IPS-15b (cell line): ENCODE results near the gene MICAL2.

Experiments
- H3K27me3 ChIP-seq: one replicate; pipeline ENCODE4 v1.6.1; 2013; ENCODE audit warnings: low read length; ENCODE audit not compliant: control insufficient read depth, insufficient read depth
- H3K36me3 ChIP-seq: one replicate; pipeline ENCODE4 v1.6.1; 2013; ENCODE audit warnings: low read length; ENCODE audit not compliant: control insufficient read depth, insufficient read depth
- H3K4me1 ChIP-seq: one replicate; pipeline ENCODE4 v1.6.1; 2013; ENCODE audit warnings: mild to moderate bottlenecking, low read length; ENCODE audit not compliant: control insufficient read depth, insufficient read depth
- H3K4me3 ChIP-seq: one replicate; pipeline ENCODE4 v1.5.1; 2013; ENCODE audit warnings: low read depth, low read length
- H3K9ac ChIP-seq: one replicate; pipeline ENCODE4 v1.6.1; 2013; ENCODE audit warnings: low read depth, mild to moderate bottlenecking, low read length
- H3K9me3 ChIP-seq: one replicate; pipeline ENCODE4 v1.6.1; 2013; ENCODE audit warnings: mild to moderate bottlenecking, low read length; ENCODE audit not compliant: control insufficient read depth, insufficient read depth

MICAL2 gene

GRCh38 chr11:12282676-12283075 lies 172.3 kb downstream of the MICAL2 start:
- Histone ChIP-seq H3K4me1 (no peaks in the 10 kb centered on the region), H3K9ac (no peak overlapping the region), H3K27me3 (no peaks in the 10 kb centered on the region), H3K9me3 (no peaks in the 10 kb centered on the region), H3K4me3 (no peak overlapping the region), H3K36me3 (no peaks in the 10 kb centered on the region)

- no peak overlapping the region for H3K4me3 ChIP-seq
- no peaks in the 10 kb centered on the region for H3K27me3 ChIP-seq
- H3K9ac ChIP-seq = no peak overlapping the region
Observed at GRCh38 chr11:12284316-12285050, 174.1 kb downstream of the MICAL2 start.

DNA sequence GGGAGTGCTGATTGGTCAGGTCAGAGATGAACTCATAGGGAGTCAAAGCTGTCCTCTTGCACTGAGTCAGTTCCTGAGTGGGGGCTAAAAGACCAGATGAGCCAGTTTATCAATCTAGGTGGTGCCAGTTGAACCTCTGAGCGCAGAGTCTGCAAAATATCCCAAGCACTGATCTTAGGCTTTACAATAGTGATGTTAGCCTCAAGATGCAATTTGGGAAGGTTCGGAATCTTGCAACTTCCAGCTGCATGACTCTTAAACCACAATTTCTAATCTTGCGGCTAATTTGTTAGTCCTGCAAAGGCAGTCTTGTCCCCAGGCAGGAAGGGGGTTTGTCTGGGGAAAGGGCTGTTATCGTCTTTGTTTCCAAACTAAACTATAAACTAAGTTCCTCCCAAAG lies 174.7 kb downstream of the MICAL2 start:
- Histone ChIP-seq H3K4me1 (peaks cover 3% of the 10 kb centered on the region), H3K36me3 (no peaks in the 10 kb centered on the region), H3K9ac (no peak overlapping the region), H3K27me3 (no peaks in the 10 kb centered on the region), H3K4me3 (no peak overlapping the region), H3K9me3 (no peaks in the 10 kb centered on the region)

More at GRCh38 chr11:12284316-12285050, 174.1 kb downstream of the MICAL2 start:
- Histone ChIP-seq H3K36me3 (no peaks in the 10 kb centered on the region), H3K4me1 (peaks cover 3% of the 10 kb centered on the region), H3K9me3 (no peaks in the 10 kb centered on the region)

DNA sequence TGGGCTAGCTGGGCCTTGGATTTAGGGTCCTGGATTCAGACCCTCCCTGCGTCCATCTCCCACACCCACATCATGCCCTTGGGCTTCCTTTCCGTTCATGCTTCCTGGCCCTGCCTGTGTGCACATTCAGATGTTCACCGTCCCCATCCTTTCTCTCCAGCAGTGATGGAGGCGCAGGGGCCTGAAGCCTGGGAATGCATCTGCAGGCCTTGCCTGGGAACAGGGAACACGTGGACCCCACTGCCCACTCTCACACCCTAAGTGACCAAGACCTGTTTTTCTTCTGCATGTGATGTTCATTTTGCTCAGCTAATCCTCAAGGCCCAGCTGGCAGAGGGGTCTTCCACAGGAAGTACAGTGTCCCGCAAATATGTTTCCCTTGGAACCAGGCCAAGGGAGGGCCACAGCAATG lies 175.4 kb downstream of the MICAL2 start:
- Histone ChIP-seq H3K4me3 (no peak overlapping the region), H3K9me3 (no peaks in the 10 kb centered on the region), H3K9ac (no peak overlapping the region)

DNA sequence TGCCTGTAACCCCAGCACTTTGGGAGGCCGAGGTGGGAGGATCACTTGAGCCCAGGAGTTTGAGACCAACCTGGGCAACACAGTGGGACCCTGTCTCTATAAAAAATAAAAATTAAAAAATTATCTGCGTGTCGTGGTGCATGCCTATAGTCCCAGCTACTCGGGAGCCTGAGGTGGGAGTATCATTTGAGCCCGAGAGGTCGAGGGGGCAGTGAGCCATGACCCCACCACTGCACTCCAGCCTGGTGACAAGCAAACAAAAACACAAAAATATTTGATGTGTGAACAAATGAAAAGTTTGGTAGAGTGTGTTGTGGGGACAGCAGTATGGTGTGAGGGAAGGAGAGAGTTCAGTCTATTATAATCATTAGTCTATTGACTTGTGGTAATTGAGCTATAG lies 176.2 kb downstream of the MICAL2 start:
- Histone ChIP-seq H3K4me1 (peaks cover 3% of the 10 kb centered on the region), H3K27me3 (no peaks in the 10 kb centered on the region), H3K9ac (no peak overlapping the region), H3K36me3 (no peaks in the 10 kb centered on the region), H3K9me3 (no peaks in the 10 kb centered on the region), H3K4me3 (no peak overlapping the region)

More for the DNA sequence above, 175.4 kb downstream of the MICAL2 start:
- Histone ChIP-seq H3K4me1 (peaks cover 3% of the 10 kb centered on the region), H3K36me3 (no peaks in the 10 kb centered on the region), H3K27me3 (no peaks in the 10 kb centered on the region)

DNA sequence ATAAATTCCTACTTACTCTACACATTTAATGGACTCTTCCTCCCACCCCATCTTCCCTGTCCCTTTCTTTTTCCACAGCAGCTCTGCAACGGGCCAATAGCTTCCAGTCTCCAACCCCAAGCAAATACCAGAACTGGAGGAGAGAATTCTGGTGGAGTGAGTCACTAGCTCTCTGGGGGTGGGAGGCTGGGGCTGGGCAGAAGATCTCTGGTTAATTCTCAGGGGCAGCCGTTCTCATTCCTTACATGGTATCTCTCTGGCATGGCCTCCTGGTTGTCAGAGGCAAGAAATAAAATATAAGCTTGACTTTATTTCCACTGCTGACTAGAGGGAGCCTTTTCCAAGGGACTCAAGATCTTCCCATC lies 176.6 kb downstream of the MICAL2 start:
- Histone ChIP-seq H3K36me3 (no peaks in the 10 kb centered on the region), H3K4me1 (peaks cover 3% of the 10 kb centered on the region), H3K27me3 (no peaks in the 10 kb centered on the region), H3K9ac (no peak overlapping the region), H3K4me3 (no peak overlapping the region), H3K9me3 (no peaks in the 10 kb centered on the region)

DNA sequence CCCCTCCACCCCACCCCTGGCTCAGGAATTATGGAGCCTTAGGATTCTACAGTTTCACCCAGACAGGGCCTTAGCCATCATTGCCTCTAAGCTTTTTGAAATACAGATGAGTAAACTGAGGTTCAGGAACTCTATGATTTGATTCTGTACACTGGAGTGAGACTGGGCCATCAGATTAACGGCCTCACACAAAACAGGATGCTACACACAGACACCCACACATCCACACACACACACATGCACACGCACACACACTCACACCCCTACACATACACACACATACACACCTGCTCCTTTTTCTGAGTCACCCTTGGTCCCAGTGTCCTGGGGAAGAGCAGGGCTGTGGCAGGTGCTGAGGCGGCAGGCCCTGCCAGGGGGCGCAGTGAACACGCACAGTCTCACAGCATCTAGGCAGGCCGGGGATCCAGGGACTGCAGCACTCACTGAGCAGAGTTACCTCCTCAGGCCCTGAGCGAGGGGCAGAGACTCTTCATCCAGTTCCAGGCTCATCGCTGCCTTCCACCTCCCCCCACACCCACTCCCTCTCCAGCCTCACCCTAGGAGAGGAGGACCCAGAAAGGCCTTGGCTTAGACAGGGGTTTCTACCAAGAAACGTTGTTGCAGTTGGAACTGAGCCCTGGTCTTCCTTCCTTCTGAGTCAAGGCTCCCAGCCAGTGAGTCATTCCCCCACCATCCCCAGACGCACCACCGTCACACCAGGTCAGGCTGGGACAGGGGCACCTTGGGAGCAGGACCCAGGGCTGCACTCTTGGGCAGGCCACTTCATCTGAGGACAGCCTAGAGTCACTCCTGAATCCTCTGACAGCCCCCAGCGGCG lies 177.2 kb downstream of the MICAL2 start:
- no peak overlapping the region for H3K4me3 ChIP-seq
- H3K9ac ChIP-seq = no peak overlapping the region
- H3K9me3 ChIP-seq = no peaks in the 10 kb centered on the region
- no peaks in the 10 kb centered on the region for H3K36me3 ChIP-seq
- peaks cover 3% of the 10 kb centered on the region for H3K4me1 ChIP-seq
- no peaks in the 10 kb centered on the region for H3K27me3 ChIP-seq

DNA sequence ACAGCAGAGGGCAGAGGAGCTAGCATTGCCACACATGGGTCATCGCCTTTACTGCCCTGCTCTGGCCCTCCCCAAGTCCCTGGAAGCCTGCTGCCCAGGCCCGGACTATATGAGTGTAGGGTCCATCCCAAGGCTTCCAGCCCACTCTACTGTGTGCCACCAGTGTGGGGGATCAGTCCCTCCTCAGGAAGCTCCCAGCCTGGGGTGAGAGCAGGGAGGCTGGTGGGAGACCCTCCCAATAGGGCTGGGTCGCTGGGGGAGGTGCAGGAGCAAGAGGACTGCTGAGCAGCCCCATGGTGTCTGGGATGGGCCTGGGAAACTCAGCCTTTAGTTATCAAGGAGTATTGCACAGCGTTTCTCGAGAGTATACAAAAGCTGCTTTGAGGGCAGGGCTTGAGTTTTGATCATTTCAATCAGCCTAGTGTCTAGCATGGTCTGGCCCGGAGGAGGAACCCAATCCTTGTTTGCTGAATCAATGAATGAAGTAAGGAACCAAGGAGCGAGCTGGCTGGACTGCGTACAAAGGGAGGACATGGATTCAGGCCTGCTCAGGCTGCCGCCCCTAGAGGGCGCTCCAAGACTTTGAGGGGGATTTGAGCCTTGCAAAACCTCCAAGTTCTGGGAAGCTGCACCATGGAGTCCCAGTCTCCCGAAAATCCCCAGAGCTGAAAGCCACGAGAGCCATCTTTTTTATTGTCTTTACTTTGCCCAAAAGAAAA lies 178.0 kb downstream of the MICAL2 start:
- Histone ChIP-seq H3K4me3 (no peak overlapping the region), H3K9ac (no peak overlapping the region), H3K4me1 (peaks cover 3% of the 10 kb centered on the region)

DNA sequence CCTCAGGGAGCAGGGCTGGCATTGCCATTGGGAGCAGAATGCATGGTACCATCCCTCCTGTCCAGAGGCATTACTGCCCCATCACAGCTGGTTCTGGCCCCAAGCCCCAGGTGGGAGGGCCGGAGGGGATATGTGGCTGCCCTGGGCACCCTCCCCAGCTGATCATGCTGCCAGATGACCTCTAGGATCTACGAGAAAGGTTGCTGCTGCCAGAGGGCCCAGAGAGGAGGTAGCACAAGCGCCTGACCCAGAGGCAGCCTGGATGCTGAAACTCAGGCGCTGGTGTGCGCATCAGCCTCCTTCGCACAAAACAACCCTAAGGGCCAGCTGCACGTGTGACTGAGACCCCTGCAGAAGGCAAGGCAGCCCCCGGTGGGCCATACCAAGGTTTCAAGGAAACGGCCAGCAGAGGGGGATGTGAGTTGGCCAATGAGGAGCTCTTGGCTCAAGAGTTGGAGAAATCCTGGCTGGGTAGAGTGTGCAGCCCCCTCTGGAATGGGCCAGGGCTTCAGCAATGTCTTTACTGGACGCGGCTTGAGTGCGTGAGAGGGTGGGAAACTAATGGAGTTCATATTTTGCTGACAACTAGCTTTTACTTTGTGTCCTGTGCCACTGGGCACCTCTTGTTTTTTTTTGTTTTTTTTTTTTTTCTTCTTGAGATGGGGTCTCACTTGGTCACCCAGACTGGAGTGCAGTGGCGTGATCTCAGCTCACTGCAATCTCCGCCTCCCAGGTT lies 178.7 kb downstream of the MICAL2 start:
- Histone ChIP-seq H3K9me3 (no peaks in the 10 kb centered on the region), H3K9ac (no peak overlapping the region), H3K36me3 (no peaks in the 10 kb centered on the region), H3K4me3 (no peak overlapping the region), H3K27me3 (no peaks in the 10 kb centered on the region), H3K4me1 (peaks cover 3% of the 10 kb centered on the region)

More for the DNA sequence above, 178.0 kb downstream of the MICAL2 start:
- Histone ChIP-seq H3K36me3 (no peaks in the 10 kb centered on the region), H3K9me3 (no peaks in the 10 kb centered on the region), H3K27me3 (no peaks in the 10 kb centered on the region)

DNA sequence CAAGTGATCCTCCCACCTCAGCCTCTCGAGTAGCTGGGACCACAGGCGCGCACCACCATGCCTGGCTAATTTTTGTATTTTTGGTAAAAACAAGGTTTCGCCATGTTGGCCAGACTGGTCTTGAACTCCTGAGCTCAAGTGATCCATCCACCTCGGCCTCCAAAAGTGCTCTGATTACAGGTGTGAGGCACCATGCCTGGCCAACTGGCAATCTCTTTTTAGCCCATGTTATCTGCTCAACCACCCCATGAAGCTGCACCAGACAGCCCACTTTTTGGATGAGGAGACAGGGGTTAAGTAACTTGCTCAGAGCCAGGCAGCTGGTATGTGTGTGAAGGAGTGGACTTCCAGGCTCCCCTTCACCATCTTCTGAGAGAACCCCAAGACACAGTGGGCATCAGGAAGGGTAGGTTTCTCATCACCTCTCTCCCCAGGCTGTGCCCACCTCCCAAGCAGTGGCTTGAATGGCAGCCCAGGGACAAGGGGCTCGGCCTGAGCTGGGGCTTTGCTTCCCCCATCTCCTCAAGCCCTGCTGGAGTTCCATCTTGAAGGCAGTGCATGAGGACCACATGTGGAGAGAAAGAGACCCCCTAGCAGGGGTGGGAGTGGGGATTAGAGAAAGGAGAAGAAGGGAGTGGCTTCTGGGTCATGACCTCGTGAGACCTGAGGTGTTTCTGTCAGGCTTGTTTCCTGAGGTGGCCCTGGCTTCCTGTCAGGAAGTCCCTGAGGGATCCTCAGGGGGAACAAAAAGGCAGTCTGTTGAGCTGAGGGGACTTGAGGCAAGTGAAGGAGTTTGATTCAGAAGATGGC lies 179.5 kb downstream of the MICAL2 start:
- no peaks in the 10 kb centered on the region for H3K9me3 ChIP-seq
- H3K9ac ChIP-seq = no peak overlapping the region

More for the DNA sequence above, 179.5 kb downstream of the MICAL2 start:
- Histone ChIP-seq H3K36me3 (no peaks in the 10 kb centered on the region), H3K27me3 (no peaks in the 10 kb centered on the region), H3K4me1 (peaks cover 3% of the 10 kb centered on the region), H3K4me3 (no peak overlapping the region)
